HEK293 (cell line): ENCODE data around the gene CPLX3.

Experiments
- CTCF ChIA-PET: fragments of 350-600 bp; formaldehyde crosslinking; extraction: SDS; loops from one replicate; lab custom pipeline; 2021; ENCODE audit warnings: antibody characterized with exemption; lab: Yijun Ruan, JAX
- POLR2A ChIA-PET: fragments of 300-600 bp; formaldehyde crosslinking; extraction: SDS; loops from one replicate; lab custom pipeline; 2020; ENCODE audit warnings: antibody characterized with exemption, inconsistent platforms; lab: Yijun Ruan, JAX
- H3K27ac ChIP-seq: fragments of 200-500 bp; sonication (Bioruptor generic); 2 replicates; pipeline ENCODE4 v1.5.1; 2014; ENCODE audit warnings: low read depth, low read length, control low read depth, inconsistent platforms; ENCODE audit errors: extremely low read depth
- H3K36me3 ChIP-seq, 2 experiments: fragments of 200-500 bp in 1 of 2; sonication (Bioruptor generic) in 1 of 2; 1 replicate in 1 of 2; 2 replicates in 1 of 2; pipeline ENCODE4 v1.5.1; 2014 to 2017; ENCODE audit warnings: inconsistent platforms in 2 of 2, low read length in 2 of 2; ENCODE audit not compliant: control insufficient read depth in 2 of 2, insufficient read depth in 1 of 2
- H3K4me1 ChIP-seq: fragments of 200-500 bp; sonication (Bioruptor generic); 2 replicates; pipeline ENCODE4 v1.5.1; 2014; ENCODE audit warnings: mild to moderate bottlenecking, low read length, inconsistent platforms; ENCODE audit not compliant: control insufficient read depth, insufficient read depth
- H3K4me3 ChIP-seq: 2 replicates; pipeline ENCODE4 v1.5.1; 2011; ENCODE audit warnings: low read depth, mild to moderate bottlenecking, control low read depth, low read length, moderate library complexity
- H3K9me3 ChIP-seq: fragments of 200-500 bp; sonication (Bioruptor generic); 2 replicates; pipeline ENCODE4 v1.5.1; 2014; ENCODE audit warnings: low read depth, low read length, inconsistent platforms; ENCODE audit not compliant: control insufficient read depth, insufficient read depth
- HIC1 ChIP-seq: fragments of 450-650 bp; formaldehyde crosslinking; IDR thresholded peaks from 2 replicates; pipeline ENCODE4 v1.5.1; 2016; ENCODE audit warnings: missing biosample characterization, missing genetic modification characterization
- HOXC10 ChIP-seq: sonication (generic); formaldehyde crosslinking; IDR thresholded peaks from 2 replicates; pipeline ENCODE4 v1.8.1; 2023; ENCODE audit warnings: mild to moderate bottlenecking, missing genetic modification reagents
- KLF1 ChIP-seq: fragments of 450-650 bp; formaldehyde crosslinking; IDR thresholded peaks from 2 replicates; pipeline ENCODE4 v1.5.1; 2016; ENCODE audit warnings: missing biosample characterization, missing genetic modification characterization
- PRDM1 ChIP-seq: fragments of 450-650 bp; formaldehyde crosslinking; IDR thresholded peaks from 2 replicates; pipeline ENCODE4; 2016; ENCODE audit warnings: missing biosample characterization, missing genetic modification characterization
- PRDM4 ChIP-seq: fragments of 450-650 bp; formaldehyde crosslinking; IDR thresholded peaks from 2 replicates; pipeline ENCODE4 v1.5.1; 2017; ENCODE audit warnings: missing biosample characterization, missing genetic modification characterization
- SCRT1 ChIP-seq: fragments of 450-650 bp; formaldehyde crosslinking; IDR thresholded peaks from 2 replicates; pipeline ENCODE4 v1.5.1; 2016; ENCODE audit warnings: missing biosample characterization, missing genetic modification characterization, borderline replicate concordance
- SETDB1 ChIP-seq: IDR thresholded peaks from one replicate; pipeline ENCODE4 v1.6.1; 2017; ENCODE audit warnings: mild to moderate bottlenecking, low read length, moderate library complexity, mixed read lengths; ENCODE audit not compliant: insufficient read length
- SP3 ChIP-seq: fragments of 450-650 bp; formaldehyde crosslinking; IDR thresholded peaks from 2 replicates; pipeline ENCODE4 v1.5.1; 2016; ENCODE audit warnings: missing biosample characterization, missing genetic modification characterization
- ZBTB21 ChIP-seq: fragments of 450-650 bp; formaldehyde crosslinking; IDR thresholded peaks from 2 replicates; pipeline ENCODE4 v1.5.1; 2017; ENCODE audit warnings: missing biosample characterization, missing genetic modification characterization
- ZFP69B ChIP-seq: fragments of 450-650 bp; formaldehyde crosslinking; IDR thresholded peaks from 2 replicates; pipeline ENCODE4 v1.5.1; 2016; ENCODE audit warnings: missing biosample characterization, missing genetic modification characterization
- ZNF10 ChIP-seq: fragments of 450-650 bp; formaldehyde crosslinking; IDR thresholded peaks from 2 replicates; pipeline ENCODE4 v1.5.1; 2017; ENCODE audit warnings: missing biosample characterization, missing genetic modification characterization
- ZNF280D ChIP-seq: fragments of 450-650 bp; formaldehyde crosslinking; IDR thresholded peaks from 2 replicates; pipeline ENCODE4 v1.5.1; 2016; ENCODE audit warnings: missing biosample characterization, missing genetic modification characterization
- ZNF518A ChIP-seq: fragments of 450-650 bp; formaldehyde crosslinking; conservative IDR thresholded peaks from 2 replicates; pipeline ENCODE4 v1.5.1; 2016; ENCODE audit warnings: low read depth, missing biosample characterization, missing genetic modification characterization
- ZNF558 ChIP-seq: fragments of 450-650 bp; formaldehyde crosslinking; IDR thresholded peaks from 2 replicates; pipeline ENCODE4 v1.5.1; 2016; ENCODE audit warnings: missing biosample characterization, missing genetic modification characterization
- ZNF561 ChIP-seq: fragments of 450-650 bp; IDR thresholded peaks from 2 replicates; pipeline ENCODE4 v1.5.1; 2018; ENCODE audit warnings: missing biosample characterization, missing genetic modification characterization, borderline replicate concordance
- ZNF626 ChIP-seq: fragments of 450-650 bp; sonication (Bioruptor Pico); formaldehyde crosslinking; IDR thresholded peaks from 2 replicates; pipeline ENCODE4 v1.5.1; 2018; ENCODE audit warnings: missing biosample characterization, missing genetic modification characterization, inconsistent platforms
- ZNF645 ChIP-seq: fragments of 450-650 bp; formaldehyde crosslinking; IDR thresholded peaks from 2 replicates; pipeline ENCODE4; 2016; ENCODE audit warnings: missing biosample characterization, missing genetic modification characterization
- ZNF660 ChIP-seq: fragments of 450-650 bp; IDR thresholded peaks from 2 replicates; pipeline ENCODE4 v1.5.1; 2018; ENCODE audit warnings: missing biosample characterization, mild to moderate bottlenecking, missing genetic modification characterization
- ZSCAN4 ChIP-seq: fragments of 450-650 bp; formaldehyde crosslinking; IDR thresholded peaks from 2 replicates; pipeline ENCODE4 v1.5.1; 2017; ENCODE audit warnings: missing biosample characterization, missing genetic modification characterization
- ZXDB ChIP-seq: fragments of 450-650 bp; formaldehyde crosslinking; IDR thresholded peaks from 2 replicates; pipeline ENCODE4 v1.5.1; 2016; ENCODE audit warnings: missing biosample characterization, missing genetic modification characterization

The CPLX3 gene

GRCh38 chr15:74867466-74868038 is 41.1 kb downstream of the CPLX3 start:
- POLR2A ChIA-PET, result interaction anchor here (0.6 to 2.6 kb wide), 2 partner anchors 22 to 619 kb away, joined by 6 to 7 read pairs; partner anchors contain the start of gene MPI
- H3K27ac ChIP-seq, result no peak overlapping the region
- CTCF ChIA-PET, result interaction anchor here (0.6 to 1.6 kb wide), 4 partner anchors 26 to 96 kb away, joined by 3 to 5 read pairs (median 4); no protein-coding TSS in a partner anchor

More at GRCh38 chr15:74867466-74868038, 41.1 kb downstream of the CPLX3 start:
- no peak for TF ChIP-seq SCRT1 (tag by site-specific recombination)
- no peak for TF ChIP-seq KLF1 (tag by site-specific recombination)
- TF ChIP-seq ZNF561 (tag by site-specific recombination), result no peak
- TF ChIP-seq PRDM4 (tag by site-specific recombination), result no peak
- TF ChIP-seq ZBTB21 (tag by site-specific recombination), result no peak
- TF ChIP-seq ZXDB (tag by site-specific recombination), result no peak
- no peak for TF ChIP-seq ZNF626 (tag by site-specific recombination)
- no peak for TF ChIP-seq HIC1 (tag by site-specific recombination)
- TF ChIP-seq ZNF10 (tag by site-specific recombination), result no peak
- TF ChIP-seq ZNF518A (tag by site-specific recombination), result no peak
- TF ChIP-seq PRDM1 (tag by site-specific recombination), result no peak
- TF ChIP-seq ZNF558, result peak; percentile 25; the same call in 1 of the 2 replicates
- TF ChIP-seq ZFP69B, result no peak
- TF ChIP-seq HOXC10 (CRISPR knock-in tag), result no peak
- no peak for TF ChIP-seq SP3 (tag by site-specific recombination)
- TF ChIP-seq ZNF660 (tag by site-specific recombination), result no peak
- no peak for TF ChIP-seq ZNF645 (tag by site-specific recombination)
- peak; percentile 22; the same call in 1 of the 2 replicates for TF ChIP-seq ZNF280D (tag by site-specific recombination)
- TF ChIP-seq ZSCAN4 (tag by site-specific recombination), result no peak
- TF ChIP-seq SETDB1, result peak; percentile 31
- TF ChIP-seq, all 188 proteins: peak for 3
- H3K9me3 ChIP-seq, result no peaks in the 10 kb centered on the region
- H3K4me1 ChIP-seq, result peaks cover 11% of the 10 kb centered on the region
- peaks cover 8 to 30% of the 10 kb centered on the region in 2 experiments; a peak in 2 of 3 replicates for H3K36me3 ChIP-seq
- no peak overlapping the region for H3K4me3 ChIP-seq
